CD14-positive monocyte (primary cell): ENCODE results near the gene PRKCA. TPM values are rescaled to one million over a fixed set of nuclear protein-coding genes. Genes with fewer than 3 reads are reported as not detected.

Experiments used
- DNase-seq, 3 donors: peaks; one replicate each; pipeline ENCODE4 v3.0.0-alpha.2; 2011 to 2022
- H2AFZ ChIP-seq: 2 replicates; pipeline ENCODE4 v1.6.0; 2012; ENCODE audit warnings: mild to moderate bottlenecking, low read depth, low read length, inconsistent platforms; ENCODE audit not compliant: insufficient read depth, poor library complexity, severe bottlenecking
- H3K27ac ChIP-seq, 2 donors: 1 replicate in 1 of 2; 2 replicates in 1 of 2; pipeline ENCODE4 v1.5.1; 2012 to 2013; ENCODE audit warnings: low read length in 2 of 2, control low read depth in 1 of 2, inconsistent platforms in 1 of 2, low read depth in 1 of 2, mild to moderate bottlenecking in 1 of 2
- H3K27me3 ChIP-seq, 2 donors: one replicate each; pipeline versions ENCODE4 v1.6.0 to v1.6.1; 2011 to 2013; ENCODE audit warnings: low read length in 2 of 2; ENCODE audit not compliant: control insufficient read depth in 2 of 2, insufficient read depth in 2 of 2
- H3K36me3 ChIP-seq, 2 donors: replicated peaks in 1 of 2; 1 replicate in 1 of 2; 2 replicates in 1 of 2; pipeline versions ENCODE4 v1.5.1 to v1.6.1; 2012 to 2013; ENCODE audit warnings: low read length in 2 of 2, control low read depth in 1 of 2, inconsistent platforms in 1 of 2, mild to moderate bottlenecking in 1 of 2; ENCODE audit not compliant: insufficient read depth in 2 of 2, control insufficient read depth in 1 of 2
- H3K4me1 ChIP-seq, 2 donors: 1 replicate in 1 of 2; 2 replicates in 1 of 2; pipeline versions ENCODE4 v1.5.1 to v1.6.1; 2012 to 2013; ENCODE audit warnings: low read length in 2 of 2, control low read depth in 1 of 2, inconsistent platforms in 1 of 2, mild to moderate bottlenecking in 1 of 2, moderate library complexity in 1 of 2; ENCODE audit not compliant: insufficient read depth in 2 of 2, control insufficient read depth in 1 of 2
- H3K4me2 ChIP-seq: replicated peaks from 2 replicates; pipeline ENCODE3; 2012; ENCODE audit warnings: low read length, moderate library complexity, mild to moderate bottlenecking; ENCODE audit not compliant: poor library complexity, severe bottlenecking; ENCODE audit errors: extremely low read depth
- H3K4me3 ChIP-seq, 3 experiments: fragments of 200-600 bp in 1 of 3; sonication (generic) in 1 of 3; replicated peaks in 1 of 3; 1 replicate in 2 of 3; 2 replicates in 1 of 3; pipeline ENCODE4 v1.5.1; 2011 to 2013; ENCODE audit warnings: low read length in 3 of 3, mild to moderate bottlenecking in 3 of 3, control low read depth in 2 of 3, low read depth in 2 of 3, inconsistent platforms in 1 of 3, moderate library complexity in 1 of 3
- H3K79me2 ChIP-seq: 2 replicates; pipeline ENCODE4 v1.6.0; 2012; ENCODE audit warnings: mild to moderate bottlenecking, control low read depth, inconsistent platforms, low read length, moderate library complexity; ENCODE audit not compliant: insufficient read depth
- H3K9ac ChIP-seq: 2 replicates; pipeline ENCODE4 v1.6.0; 2017; ENCODE audit warnings: low read length, mild to moderate bottlenecking; ENCODE audit not compliant: insufficient read depth, poor library complexity, severe bottlenecking
- H3K9me3 ChIP-seq, 2 donors: replicated peaks in 1 of 2; 1 replicate in 1 of 2; 2 replicates in 1 of 2; pipeline versions ENCODE4 v1.5.1 to v1.6.1; 2012 to 2013; ENCODE audit warnings: low read length in 2 of 2, control low read depth in 1 of 2; ENCODE audit not compliant: control insufficient read depth in 1 of 2, insufficient read depth in 1 of 2
- H4K20me1 ChIP-seq: 2 replicates; pipeline ENCODE4 v1.6.0; 2012; ENCODE audit warnings: mild to moderate bottlenecking, low read length, control low read depth, moderate library complexity; ENCODE audit not compliant: insufficient read depth
- H3K27ac Mint-ChIP-seq, 7 donors: one replicate each; pipeline ENCODE4 v1.8.0; 2020; ENCODE audit warnings: mild to moderate bottlenecking in 7 of 7, mixed read lengths in 7 of 7, moderate library complexity in 6 of 7, inconsistent platforms in 2 of 7
- H3K27me3 Mint-ChIP-seq, 3 donors: one replicate each; pipeline ENCODE4 v1.8.0; 2021 to 2022; ENCODE audit warnings: low read depth in 3 of 3, mild to moderate bottlenecking in 3 of 3, mixed read lengths in 3 of 3, moderate library complexity in 3 of 3, inconsistent platforms in 1 of 3
- H3K36me3 Mint-ChIP-seq, 2 donors: one replicate each; pipeline ENCODE4 v1.8.0; 2020; ENCODE audit warnings: mixed read lengths in 2 of 2, inconsistent platforms in 1 of 2, mild to moderate bottlenecking in 1 of 2
- H3K4me1 Mint-ChIP-seq: one replicate; pipeline ENCODE4 v1.8.0; 2020; ENCODE audit warnings: mild to moderate bottlenecking, mixed read lengths
- H3K4me3 Mint-ChIP-seq, 2 donors: one replicate each; pipeline ENCODE4 v1.8.0; 2020; ENCODE audit warnings: mild to moderate bottlenecking in 2 of 2, mixed read lengths in 2 of 2, moderate library complexity in 1 of 2
- H3K9me3 Mint-ChIP-seq, 7 donors: one replicate each; pipeline ENCODE4 v1.8.0; 2020 to 2022; ENCODE audit warnings: mixed read lengths in 7 of 7, mild to moderate bottlenecking in 6 of 7, moderate library complexity in 6 of 7, inconsistent platforms in 2 of 7
- WGBS: methylation state at CpG from one replicate; pipeline ENCODE4 v1.1.5; 2013; ENCODE audit warnings: missing lambda C conversion rate; ENCODE audit not compliant: insufficient coverage; 5-methylcytosine and 5-hydroxymethylcytosine counted together
- intact Hi-C, 2 donors: fragments of 100-400 bp; cut with micrococcal nuclease; formaldehyde crosslinking; loops; one replicate each; pipeline versions ENCODE4 v1.15.0 to v1.15.1; 2023
- polyA plus RNA-seq, 3 donors: library from polyadenylated mRNA; depleted of rRNA in 1 of 3; unstranded in 2 of 3; stranded (reverse) in 1 of 3; fragments of 300-500 nt in 2 of 3; fragments of >200 nt in 1 of 3; fragmentation: Illumina TruSeq in 2 of 3; gene quantifications; 1 replicate in 2 of 3; 2 replicates in 1 of 3; pipeline ENCODE4 v1.2.3, GENCODE V29; 2012 to 2021
- TF ChIP-seq, protein P1 (sequence below): fragments of 200-600 bp; IDR thresholded peaks from one replicate; pipeline ENCODE4 v1.8.0; 2022; ENCODE audit warnings: antibody characterized with exemption, mild to moderate bottlenecking

PRKCA gene
- polyA plus RNA-seq, 3 donors: 0.22 to 7.1 (median 0.30) TPM

DNA sequence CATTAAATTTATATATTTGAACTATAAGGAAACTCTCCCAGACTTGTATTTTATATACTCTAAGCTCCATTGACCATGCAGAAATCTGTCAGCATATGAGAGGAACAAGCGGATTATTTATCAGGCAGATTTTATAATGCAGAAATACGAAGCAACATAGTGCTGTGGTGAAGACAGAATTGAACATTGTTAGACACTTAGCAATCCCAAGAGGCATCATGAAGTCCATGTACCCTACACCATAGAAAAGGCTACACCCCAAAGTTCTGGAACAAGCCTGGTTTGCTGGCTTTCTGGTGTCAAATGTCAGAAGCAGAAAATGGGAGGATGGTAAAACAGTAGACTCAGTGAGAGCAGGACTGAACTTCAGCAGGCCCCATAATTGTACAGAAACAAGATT is 241.1 kb downstream of the PRKCA start:
- Histone ChIP-seq H3K79me2 (no peaks in the 10 kb centered on the region), H3K9me3 (peaks cover 0 to 12% of the 10 kb centered on the region in 2 donors), H3K4me3 (no peak overlapping the region), H3K36me3 (no peaks in the 10 kb centered on the region), H3K4me1 (peaks cover 8 to 11% of the 10 kb centered on the region in 2 donors), H3K9ac (no peak overlapping the region), H3K27ac (no peak overlapping the region), H4K20me1 (no peaks in the 10 kb centered on the region), H3K4me2 (no peak overlapping the region), H3K27me3 (no peaks in the 10 kb centered on the region), H2AFZ (no peak overlapping the region)
- Mint-ChIP-seq H3K4me3 (no peak overlapping the region), H3K27ac (no peak overlapping the region), H3K27me3 (peaks cover 0 to 1% (median 0%) of the 10 kb centered on the region in 3 donors), H3K4me1 (peaks cover 20% of the 10 kb centered on the region), H3K36me3 (peaks cover 4 to 10% of the 10 kb centered on the region in 2 donors), H3K9me3 (peaks cover 2 to 25% (median 12%) of the 10 kb centered on the region in 7 donors)
- DNase-seq: no peak
- TF ChIP-seq, protein P1, sequence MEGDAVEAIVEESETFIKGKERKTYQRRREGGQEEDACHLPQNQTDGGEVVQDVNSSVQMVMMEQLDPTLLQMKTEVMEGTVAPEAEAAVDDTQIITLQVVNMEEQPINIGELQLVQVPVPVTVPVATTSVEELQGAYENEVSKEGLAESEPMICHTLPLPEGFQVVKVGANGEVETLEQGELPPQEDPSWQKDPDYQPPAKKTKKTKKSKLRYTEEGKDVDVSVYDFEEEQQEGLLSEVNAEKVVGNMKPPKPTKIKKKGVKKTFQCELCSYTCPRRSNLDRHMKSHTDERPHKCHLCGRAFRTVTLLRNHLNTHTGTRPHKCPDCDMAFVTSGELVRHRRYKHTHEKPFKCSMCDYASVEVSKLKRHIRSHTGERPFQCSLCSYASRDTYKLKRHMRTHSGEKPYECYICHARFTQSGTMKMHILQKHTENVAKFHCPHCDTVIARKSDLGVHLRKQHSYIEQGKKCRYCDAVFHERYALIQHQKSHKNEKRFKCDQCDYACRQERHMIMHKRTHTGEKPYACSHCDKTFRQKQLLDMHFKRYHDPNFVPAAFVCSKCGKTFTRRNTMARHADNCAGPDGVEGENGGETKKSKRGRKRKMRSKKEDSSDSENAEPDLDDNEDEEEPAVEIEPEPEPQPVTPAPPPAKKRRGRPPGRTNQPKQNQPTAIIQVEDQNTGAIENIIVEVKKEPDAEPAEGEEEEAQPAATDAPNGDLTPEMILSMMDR: no peak
- WGBS: no CpG with 5 or more reads among the region's 2 CpGs
- intact Hi-C loops: loop anchor here in 1 of 2 donors (10.0 kb wide), 1 partner anchor 219 kb away; no protein-coding TSS in a partner anchor

GRCh38 chr17:66545918-66546317 is 243.5 kb downstream of the PRKCA start:
- intact Hi-C loops: loop anchor here in 1 of 2 donors (10.0 kb wide), 1 partner anchor 221 kb away; no protein-coding TSS in a partner anchor

More at GRCh38 chr17:66545918-66546317, 243.5 kb downstream of the PRKCA start:
- H3K27ac ChIP-seq: no peak overlapping the region
- no peaks in the 10 kb centered on the region for H3K79me2 ChIP-seq
- no peak overlapping the region for H3K4me3 ChIP-seq
- no peak for DNase-seq
- H3K36me3 Mint-ChIP-seq: peaks cover 6 to 10% of the 10 kb centered on the region in 2 donors
- H4K20me1 ChIP-seq: no peaks in the 10 kb centered on the region
- H3K4me3 Mint-ChIP-seq: no peak overlapping the region
- no peak overlapping the region for H2AFZ ChIP-seq
- H3K4me1 Mint-ChIP-seq: peaks cover 22% of the 10 kb centered on the region
- H3K27me3 ChIP-seq: no peaks in the 10 kb centered on the region
- TF ChIP-seq, protein P1: no peak
- H3K4me1 ChIP-seq: peaks cover 15 to 19% of the 10 kb centered on the region in 2 donors
- no peak overlapping the region for H3K9ac ChIP-seq
- H3K9me3 ChIP-seq: peaks cover 0 to 12% of the 10 kb centered on the region in 2 donors
- H3K36me3 ChIP-seq: no peaks in the 10 kb centered on the region
- no CpG with 5 or more reads among the region's 2 CpGs for WGBS
- peaks cover 2 to 27% (median 12%) of the 10 kb centered on the region in 7 donors for H3K9me3 Mint-ChIP-seq
- no peak overlapping the region for H3K4me2 ChIP-seq
- peaks cover 0 to 3% (median 0%) of the 10 kb centered on the region in 3 donors for H3K27me3 Mint-ChIP-seq
- no peak overlapping the region for H3K27ac Mint-ChIP-seq
